HepG2 (cell line): ENCODE data around the gene ANKUB1. TPM values are rescaled to one million over a fixed set of nuclear protein-coding genes. Genes with fewer than 3 reads are reported as not detected.

Experiments used
- ATAC-seq: fragments of 200-7000 bp; cut with Tn5 transposase; 3 replicates; pipeline ENCODE4 v1.9.1; 2020; ENCODE audit warnings: mild to moderate bottlenecking, moderate library complexity
- BruUV-seq: library from RNA; stranded (reverse); fragments of 400-500 nt; replicated peaks from 2 replicates; lab custom pipeline; 2021; lab: Mats Ljungman, UMichigan
- CTCF ChIA-PET: fragments of 300-600 bp; formaldehyde crosslinking; extraction: SDS; loops from one replicate; lab custom pipeline; 2021; ENCODE audit warnings: low total read pairs, inconsistent platforms, low intra/inter-chr PET ratio; lab: Yijun Ruan, JAX
- POLR2A ChIA-PET: fragments of 350-600 bp; sonication (Branson Sonifier 250); formaldehyde crosslinking; loops from one replicate; lab custom pipeline; 2020; ENCODE audit warnings: antibody characterized with exemption, inconsistent platforms; lab: Yijun Ruan, JAX
- DNase-seq: peaks from one replicate; pipeline ENCODE4 v3.0.0-alpha.2; 2015; ENCODE audit warnings: low spot score
- FAIRE-seq: peaks from 3 replicates; lab custom pipeline; 2011; peaks lifted over from hg19 to GRCh38; lab: Jason Lieb, UNC
- H2AFZ ChIP-seq: one replicate; pipeline ENCODE4 v1.6.1; 2011; ENCODE audit warnings: low read length, inconsistent platforms
- H3K27ac ChIP-seq: fragments of 300-600 bp; 3 replicates; pipeline ENCODE4 v1.8.0; 2011; ENCODE audit warnings: mixed run types, mild to moderate bottlenecking, mixed read lengths, low read length, inconsistent platforms; ENCODE audit not compliant: insufficient read depth; ENCODE audit errors: extremely low read length
- H3K27me3 ChIP-seq, 2 experiments: fragments of 200-600 bp in 1 of 2; 2 replicates in 1 of 2; 3 replicates in 1 of 2; pipeline versions ENCODE4 v1.6.0 to v1.8.0; 2011; ENCODE audit warnings: low read length in 2 of 2, mild to moderate bottlenecking in 2 of 2, moderate library complexity in 2 of 2, inconsistent platforms in 1 of 2; ENCODE audit not compliant: insufficient read depth in 2 of 2, control insufficient read depth in 1 of 2
- H3K36me3 ChIP-seq, 2 experiments: fragments of 200-600 bp in 1 of 2; replicated peaks in 1 of 2; 2 replicates in 1 of 2; 3 replicates in 1 of 2; pipeline versions ENCODE4 v1.5.1 to v1.8.0; 2011; ENCODE audit warnings: low read length in 2 of 2, inconsistent platforms in 1 of 2; ENCODE audit not compliant: insufficient read depth in 2 of 2, control insufficient read depth in 1 of 2
- H3K4me1 ChIP-seq: 2 replicates; pipeline ENCODE4 v1.5.1; 2012; ENCODE audit warnings: low read length, inconsistent platforms; ENCODE audit not compliant: insufficient read depth
- H3K4me2 ChIP-seq: 2 replicates; pipeline ENCODE4 v1.6.0; 2011; ENCODE audit warnings: low read depth, low read length, inconsistent platforms
- H3K4me3 ChIP-seq, 3 experiments: fragments of 200-600 bp in 1 of 3; sonication (generic), shearing (Covaris generic) in 1 of 3; replicated peaks in 1 of 3; 2 replicates each; pipeline ENCODE4 v1.5.1; 2011 to 2016; ENCODE audit warnings: low read length in 3 of 3, inconsistent platforms in 2 of 3, low read depth in 2 of 3, mild to moderate bottlenecking in 2 of 3, control low read depth in 1 of 3, mixed read lengths in 1 of 3; ENCODE audit not compliant: insufficient read depth in 1 of 3
- H3K79me2 ChIP-seq: one replicate; pipeline ENCODE4 v1.6.1; 2011; ENCODE audit warnings: low read length, inconsistent platforms; ENCODE audit not compliant: insufficient read depth
- H3K9ac ChIP-seq: 2 replicates; pipeline ENCODE4 v1.6.0; 2011; ENCODE audit warnings: mild to moderate bottlenecking, low read depth, low read length, inconsistent platforms; ENCODE audit not compliant: insufficient read depth
- H3K9me3 ChIP-seq: 2 replicates; pipeline ENCODE4 v1.5.1; 2012; ENCODE audit warnings: mild to moderate bottlenecking, low read length
- H4K20me1 ChIP-seq: 2 replicates; pipeline ENCODE4 v1.6.0; 2011; ENCODE audit warnings: inconsistent platforms, mild to moderate bottlenecking, low read length, moderate library complexity; ENCODE audit not compliant: insufficient read depth
- CTCF ChIP-seq: sonication (generic); formaldehyde crosslinking; IDR thresholded peaks from 2 replicates; pipeline ENCODE4 v1.5.0; 2020; ENCODE audit warnings: mild to moderate bottlenecking, missing genetic modification reagents, moderate library complexity
- DBP ChIP-seq: sonication (generic); formaldehyde crosslinking; IDR thresholded peaks from 2 replicates; pipeline ENCODE4 v1.4.0; 2020; ENCODE audit warnings: missing genetic modification reagents; ENCODE audit errors: not compliant biosample characterization
- EP300 ChIP-seq, 3 experiments: sonication (generic) in 1 of 3; formaldehyde crosslinking in 1 of 3; IDR thresholded peaks; 2 replicates each; pipeline versions ENCODE4 v1.5.1 to v1.6.1; 2011 to 2020; ENCODE audit warnings: low read depth in 2 of 3, low read length in 2 of 3, borderline replicate concordance in 1 of 3, improper control_type of control experiment in 1 of 3, mild to moderate bottlenecking in 1 of 3, missing genetic modification reagents in 1 of 3, moderate library complexity in 1 of 3
- FOSL2 ChIP-seq: sonication (generic); formaldehyde crosslinking; IDR thresholded peaks from 2 replicates; pipeline ENCODE4 v1.4.0; 2020; ENCODE audit warnings: missing genetic modification reagents
- FOXP1 ChIP-seq, 2 experiments: fragments of 450-650 bp in 1 of 2; IDR thresholded peaks; 2 replicates each; pipeline ENCODE4 v1.6.1; 2017 to 2018; ENCODE audit warnings: antibody characterized with exemption in 1 of 2
- MTA3 ChIP-seq: sonication (generic); formaldehyde crosslinking; IDR thresholded peaks from 2 replicates; pipeline ENCODE4 v1.4.0; 2020; ENCODE audit warnings: missing genetic modification reagents
- NAIF1 ChIP-seq: sonication (generic); formaldehyde crosslinking; IDR thresholded peaks from 2 replicates; pipeline ENCODE4 v1.5.0; 2020; ENCODE audit warnings: mild to moderate bottlenecking, missing genetic modification reagents, borderline replicate concordance
- RBM39 ChIP-seq: fragments of 200-400 bp; formaldehyde crosslinking; IDR thresholded peaks from one replicate; pipeline ENCODE4 v1.6.1; 2018; ENCODE audit warnings: antibody characterized with exemption, mild to moderate bottlenecking, low read depth, low read length; ENCODE audit not compliant: poor library complexity, severe bottlenecking
- STAG1 ChIP-seq: sonication (generic); formaldehyde crosslinking; IDR thresholded peaks from 2 replicates; pipeline ENCODE4 v1.4.0; 2020; ENCODE audit warnings: missing genetic modification reagents
- ZMAT3 ChIP-seq: sonication (generic); formaldehyde crosslinking; conservative IDR thresholded peaks from 2 replicates; pipeline ENCODE4 v1.7.0; 2021; ENCODE audit warnings: missing genetic modification reagents
- ZNF232 ChIP-seq: sonication (generic); formaldehyde crosslinking; IDR thresholded peaks from 2 replicates; pipeline ENCODE4 v1.4.0; 2020; ENCODE audit warnings: missing genetic modification reagents, borderline replicate concordance
- ZNF235 ChIP-seq: sonication (generic); formaldehyde crosslinking; IDR thresholded peaks from 2 replicates; pipeline ENCODE4 v1.8.1; 2023; ENCODE audit warnings: mild to moderate bottlenecking, missing genetic modification reagents, borderline replicate concordance
- ZNF432 ChIP-seq: sonication (generic); formaldehyde crosslinking; IDR thresholded peaks from 2 replicates; pipeline ENCODE4 v1.5.0; 2020; ENCODE audit warnings: missing genetic modification reagents, mild to moderate bottlenecking, borderline replicate concordance
- ZNF678 ChIP-seq: sonication (generic); formaldehyde crosslinking; IDR thresholded peaks from 2 replicates; pipeline ENCODE4 v1.4.0; 2020; ENCODE audit warnings: mild to moderate bottlenecking, missing genetic modification reagents
- ZNF878 ChIP-seq: sonication (generic); formaldehyde crosslinking; IDR thresholded peaks from 2 replicates; pipeline ENCODE4 v1.8.1; 2023; ENCODE audit warnings: mild to moderate bottlenecking, missing genetic modification reagents, moderate library complexity
- WGBS: methylation state at CpG from one replicate; pipeline ENCODE4 v1.1.6; 2017; ENCODE audit warnings: low lambda C conversion rate; 5-methylcytosine and 5-hydroxymethylcytosine counted together
- in situ Hi-C: cut with HindIII; loops from 2 replicates; pipeline ENCODE4 v1.10.0; 2017; ENCODE audit warnings: low pct_unique_long_range_greater_than_20kb; ENCODE audit not compliant: extremely low pct_ligation_motif_present
- intact Hi-C: fragments of 100-400 bp; cut with micrococcal nuclease; formaldehyde crosslinking; loops from one replicate; pipeline ENCODE4 v1.10.0; 2022; ENCODE audit not compliant: unreplicated experiment
- polyA plus RNA-seq, 8 experiments: library from polyadenylated mRNA; depleted of rRNA in 3 of 8; stranded (reverse) in 7 of 8; unstranded in 1 of 8; fragments of >200 nt; fragmentation: Illumina TruSeq in 4 of 8; extraction: Trizol in 4 of 8; gene quantifications; 2 replicates each; pipeline versions ENCODE4 v1.2.1 to v1.2.3, GENCODE V29; 2011 to 2016; ENCODE audit warnings: low read depth in 4 of 8, missing spikeins in 1 of 8, mixed read lengths in 1 of 8; ENCODE audit not compliant: insufficient read depth in 1 of 8
- total RNA-seq, 5 experiments: library from RNA; depleted of rRNA; stranded (reverse); fragments of >200 nt; fragmentation: Illumina TruSeq; extraction: Trizol; gene quantifications; 2 replicates each; pipeline ENCODE4 v1.2.3, GENCODE V29; 2016; ENCODE audit warnings: low read depth in 1 of 5

Gene ANKUB1
- total and polyA plus RNA-seq, 2 of the 13 experiments (the other 11 are each of a cell fraction or from before 2014, with no cell fraction given) = not detected

- H4K20me1 ChIP-seq = no peaks in the 10 kb centered on the region
- no peaks in the 10 kb centered on the region for H3K27me3 ChIP-seq
- H3K4me1 ChIP-seq = peaks cover 9% of the 10 kb centered on the region
- H2AFZ ChIP-seq = no peak overlapping the region
- H3K4me2 ChIP-seq = no peak overlapping the region
- no peak overlapping the region for H3K4me3 ChIP-seq
- H3K9me3 ChIP-seq = peaks cover 14% of the 10 kb centered on the region
- FAIRE-seq (no peak), DNase-seq (no peak), ATAC-seq (no peak)
- H3K9ac ChIP-seq = no peak overlapping the region
- in situ Hi-C loops = no loop called here
- TF ChIP-seq RBM39 (no peak), MTA3 (CRISPR knock-in tag) (no peak), ZNF878 (CRISPR knock-in tag) (no peak), NAIF1 (CRISPR knock-in tag) (no peak), ZMAT3 (CRISPR knock-in tag) (no peak), FOSL2 (CRISPR knock-in tag) (no peak), ZNF678 (no peak)
- POLR2A ChIA-PET = no interaction called here
- 66% methylated on average over 2 of the region's 2 CpGs for WGBS
- intact Hi-C loops = no loop called here
- BruUV-seq = no TSS peak
- CTCF ChIA-PET = no interaction called here
- H3K79me2 ChIP-seq = no peaks in the 10 kb centered on the region
- no peaks in the 10 kb centered on the region for H3K36me3 ChIP-seq
- H3K27ac ChIP-seq = no peak overlapping the region
These were observed 71.4 kb downstream of the ANKUB1 start for GRCh38 chr3:149720918-149721317.

- Histone ChIP-seq H3K4me1 (peaks cover 27% of the 10 kb centered on the region), H3K27ac (no peak overlapping the region), H3K4me3 (no peak overlapping the region), H3K36me3 (no peaks in the 10 kb centered on the region), H4K20me1 (no peaks in the 10 kb centered on the region), H3K27me3 (no peaks in the 10 kb centered on the region), H3K9me3 (peaks cover 14% of the 10 kb centered on the region), H3K4me2 (peak overlapping the region; percentile 39; the same call in 1 of the 2 replicates), H3K9ac (no peak overlapping the region), H2AFZ (peak overlapping the region; percentile 69), H3K79me2 (no peaks in the 10 kb centered on the region)
- POLR2A ChIA-PET = interaction anchor here (1.6 kb wide), 1 partner anchor 59 kb away, joined by 5 read pairs; the partner anchor contains the start of gene WWTR1
- DNase-seq (peak; percentile 51), ATAC-seq (no peak), FAIRE-seq (peak; percentile 64)
- 12% methylated on average over 2 of the region's 2 CpGs for WGBS
- CTCF ChIA-PET = interaction anchor here (0.5 to 2.3 kb wide), 6 partner anchors 48 to 223 kb away, joined by 3 to 23 read pairs (median 12); no protein-coding TSS in a partner anchor
- intact Hi-C loops = loop anchor here (1.0 to 5.0 kb wide), 5 partner anchors 45 to 205 kb away; partner anchors contain the start of gene WWTR1
- no TSS peak for BruUV-seq
- in situ Hi-C loops = no loop called here
- TF ChIP-seq FOXP1 (IDR thresholded peaks at IDR 0.05) (no peak), FOXP1 (CRISPR knock-in tag; IDR thresholded peaks at IDR 0.05) (no peak), ZNF235 (no peak), CTCF (CRISPR knock-in tag) (peak; percentile 76), STAG1 (peak; percentile 82), EP300 (IDR thresholded peaks at IDR 0.05; ENCODE audit: low read depth in 2 of 2, low read length in 2 of 2) (no peak), EP300 (CRISPR knock-in tag; IDR thresholded peaks at IDR 0.05; ENCODE audit: borderline replicate concordance) (no peak), DBP (CRISPR knock-in tag) (no peak), ZNF232 (no peak), ZNF432 (CRISPR knock-in tag) (no peak)
These were observed 74.8 kb downstream of the ANKUB1 start for GRCh38 chr3:149717391-149718056.
